T-helper 2 cell (primary cell): ENCODE measurements around the gene FGG.
A peak's percentile ranks its signal among the peaks of the same experiment; 100 is the strongest.

ENCODE experiments used
- DNase-seq, 5 experiments: peaks; one replicate each; pipeline versions ENCODE4 v3.0.0 to v3.0.0-alpha.2; 2012 to 2022
- total RNA-seq, 2 donors: gene quantifications; one replicate each; lab custom pipeline; 2026; lab: John Stamatoyannopoulos, UW

The FGG gene
- total RNA-seq, result 0 to 0.07 reads per million in 2 donors

DNA sequence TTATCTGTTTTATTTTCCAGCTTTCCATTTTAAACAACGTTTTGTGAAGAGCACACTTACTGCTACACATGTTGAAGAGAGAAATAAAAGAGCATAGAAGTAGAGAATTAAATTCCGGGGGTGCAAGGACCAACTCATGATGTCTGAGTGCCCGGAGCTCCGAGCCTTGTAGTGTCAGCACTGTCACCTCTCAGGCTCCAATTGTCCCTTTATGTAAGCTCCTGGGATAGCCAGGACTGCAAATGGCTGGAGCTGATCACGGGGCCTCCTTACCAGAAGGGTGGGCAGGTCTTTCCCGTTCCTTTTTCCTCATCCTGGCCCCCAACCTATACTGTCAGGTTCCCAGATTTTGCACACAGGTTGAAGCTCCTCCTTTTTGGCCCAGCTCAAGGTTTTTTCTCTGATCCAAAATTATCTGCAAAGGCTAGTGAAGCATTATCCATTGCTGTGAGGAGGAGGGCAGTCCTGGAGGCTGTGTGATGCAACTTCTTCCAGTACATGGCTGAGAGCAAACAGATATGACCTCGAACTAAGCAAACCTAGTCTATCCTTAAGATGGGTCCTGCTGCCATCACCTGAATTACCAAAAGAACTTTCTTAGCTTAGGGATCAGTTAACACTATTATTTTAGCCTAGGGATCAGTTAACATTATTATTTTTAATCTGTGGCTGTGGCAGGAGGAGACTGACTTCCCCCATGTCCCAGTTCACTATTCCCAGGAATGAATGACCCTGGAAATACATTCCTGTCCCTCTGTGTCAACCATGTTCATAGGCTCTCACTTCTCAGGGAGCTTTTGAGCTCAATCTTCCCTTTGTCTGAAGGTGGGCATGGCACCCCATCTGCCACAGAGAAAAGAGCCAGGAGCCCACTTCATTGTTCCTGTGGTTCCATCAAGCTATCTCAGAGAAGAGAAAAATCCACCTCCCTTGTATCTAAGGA lies at the start of gene FGG:
Gene FGG (minus strand): TSS at position 185 of the 943 bp plus-strand sequence. CDS start 47 bp downstream, at position 138.
- DNase-seq, result no peak

GRCh38 chr4:154660052-154660451 lies 47.6 kb upstream of the FGG start:
- DNase-seq, result no peak

DNA sequence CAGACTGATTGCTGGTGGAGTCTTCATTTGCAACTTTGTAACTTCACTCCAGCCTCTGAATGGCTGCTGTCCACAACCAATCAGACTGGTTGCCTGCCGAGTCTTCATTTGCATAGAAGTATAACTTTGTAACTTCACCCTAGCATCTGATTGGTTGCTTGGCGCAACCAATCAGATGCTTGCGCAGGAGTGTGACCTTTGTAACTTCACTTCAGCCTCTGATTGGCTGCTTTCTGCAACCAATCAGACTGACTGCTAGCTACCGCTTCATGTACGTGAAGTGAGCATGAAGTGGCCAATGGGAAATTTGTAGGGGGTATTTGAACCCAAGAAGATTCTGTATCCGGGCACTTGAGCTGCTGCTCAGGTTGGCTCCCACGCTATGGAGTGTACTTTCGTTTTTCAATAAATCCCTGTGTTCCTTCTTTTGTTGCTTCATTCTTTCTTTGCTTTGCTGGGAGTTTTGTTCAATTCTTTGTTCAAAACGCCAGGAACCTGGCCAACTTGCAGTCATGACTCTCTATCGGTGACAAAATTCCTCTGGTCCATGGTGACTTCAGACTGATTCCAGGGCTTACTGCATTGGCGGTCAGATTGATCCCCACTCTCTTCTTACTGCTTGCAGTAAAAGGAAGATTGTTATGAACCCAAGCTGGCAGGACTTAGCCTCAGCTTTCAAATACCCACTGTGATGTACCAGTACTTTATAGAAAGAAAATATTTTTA lies 46.4 kb upstream of the FGG start:
- no peak for DNase-seq

DNA sequence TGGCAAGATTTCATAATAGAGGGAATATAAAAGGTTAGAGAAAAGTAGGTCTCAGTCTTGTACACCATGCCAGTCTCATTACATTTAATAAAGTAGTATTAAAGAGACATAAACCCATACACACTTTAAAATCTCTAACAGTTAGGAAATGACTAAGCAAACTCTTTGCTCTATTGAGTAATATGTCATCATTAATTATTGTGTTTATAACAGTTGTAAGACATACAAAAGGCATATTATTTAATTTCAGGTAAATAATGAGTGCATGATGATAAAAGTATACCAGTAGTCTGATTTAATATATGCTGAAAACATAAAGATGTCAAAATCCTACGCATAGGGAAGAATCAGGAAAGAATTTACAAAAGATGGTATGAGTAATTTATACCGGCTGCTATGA lies 31.0 kb upstream of the FGG start:
- DNase-seq, result no peak

DNA sequence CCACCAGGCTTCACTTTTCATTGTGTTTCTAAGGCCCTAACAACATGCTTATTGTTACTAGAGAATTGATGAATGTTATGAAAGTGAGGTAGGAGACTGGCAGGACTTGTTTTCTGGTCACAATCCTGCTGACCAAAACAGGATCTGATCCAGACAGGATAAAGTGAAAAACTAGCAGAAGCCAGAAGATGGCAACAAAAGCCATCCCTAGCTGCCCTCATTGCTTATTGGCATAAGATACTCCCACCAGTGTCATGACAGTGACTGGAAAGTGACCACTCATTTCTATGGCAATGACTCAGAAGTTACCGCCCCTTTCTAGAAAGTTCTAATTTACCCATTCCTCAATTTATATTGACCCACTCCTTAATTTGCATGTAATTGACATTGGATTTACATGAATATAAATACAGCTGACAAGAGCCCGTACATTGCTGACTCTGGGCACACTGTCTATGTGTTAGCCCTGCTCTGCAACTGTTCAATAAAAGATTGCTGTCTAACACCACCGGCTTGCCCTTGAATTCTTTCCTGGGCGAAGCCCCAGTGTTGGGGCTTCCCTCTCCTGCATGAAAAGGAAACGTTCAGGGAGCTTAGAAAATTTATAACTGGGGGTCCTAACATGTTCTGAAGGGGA lies 30.0 kb upstream of the FGG start:
- no peak for DNase-seq

DNA sequence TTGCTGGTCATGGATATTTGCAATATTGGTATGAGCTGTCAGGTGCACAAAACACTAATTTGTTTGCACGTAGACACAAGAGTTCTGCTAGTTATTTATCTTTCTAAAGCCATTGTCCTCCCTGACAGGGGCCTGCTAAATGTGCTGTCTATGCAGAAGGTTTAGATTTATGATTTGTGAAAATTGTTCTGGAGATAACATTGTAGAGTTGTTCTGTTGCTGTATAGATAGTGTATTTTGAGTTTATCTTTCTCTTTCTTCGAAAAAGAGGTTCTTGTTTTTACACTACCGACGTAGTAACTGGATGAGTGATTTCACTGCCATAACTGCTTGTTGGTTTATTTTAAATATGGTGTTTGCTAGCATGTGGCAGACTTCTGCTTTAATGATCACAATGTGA lies 28.5 kb upstream of the FGG start:
- no peak for DNase-seq

GRCh38 chr4:154634058-154634457 lies 21.6 kb upstream of the FGG start:
- DNase-seq, result no peak

DNA sequence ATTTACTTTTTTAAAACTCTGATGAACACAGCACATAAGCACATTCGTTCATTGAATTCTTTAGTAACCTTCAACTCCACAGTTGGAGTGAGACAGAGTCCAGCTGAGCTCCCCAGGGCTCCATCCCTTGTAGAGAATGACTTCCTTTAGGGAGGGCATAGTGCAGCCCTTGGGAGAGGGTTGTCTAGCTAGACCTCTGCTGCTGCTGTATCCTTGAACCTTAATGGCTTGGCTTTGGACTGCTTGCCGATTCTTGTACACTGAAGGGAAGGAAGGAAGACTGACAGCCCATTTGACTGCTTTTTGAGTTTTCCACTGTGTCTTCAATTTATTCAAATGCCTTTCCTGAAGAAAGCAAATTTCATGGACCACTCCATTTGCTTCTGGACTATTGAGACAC lies 19.4 kb upstream of the FGG start:
- no peak for DNase-seq

GRCh38 chr4:154630324-154630723 lies 17.9 kb upstream of the FGG start:
- DNase-seq, result no peak

DNA sequence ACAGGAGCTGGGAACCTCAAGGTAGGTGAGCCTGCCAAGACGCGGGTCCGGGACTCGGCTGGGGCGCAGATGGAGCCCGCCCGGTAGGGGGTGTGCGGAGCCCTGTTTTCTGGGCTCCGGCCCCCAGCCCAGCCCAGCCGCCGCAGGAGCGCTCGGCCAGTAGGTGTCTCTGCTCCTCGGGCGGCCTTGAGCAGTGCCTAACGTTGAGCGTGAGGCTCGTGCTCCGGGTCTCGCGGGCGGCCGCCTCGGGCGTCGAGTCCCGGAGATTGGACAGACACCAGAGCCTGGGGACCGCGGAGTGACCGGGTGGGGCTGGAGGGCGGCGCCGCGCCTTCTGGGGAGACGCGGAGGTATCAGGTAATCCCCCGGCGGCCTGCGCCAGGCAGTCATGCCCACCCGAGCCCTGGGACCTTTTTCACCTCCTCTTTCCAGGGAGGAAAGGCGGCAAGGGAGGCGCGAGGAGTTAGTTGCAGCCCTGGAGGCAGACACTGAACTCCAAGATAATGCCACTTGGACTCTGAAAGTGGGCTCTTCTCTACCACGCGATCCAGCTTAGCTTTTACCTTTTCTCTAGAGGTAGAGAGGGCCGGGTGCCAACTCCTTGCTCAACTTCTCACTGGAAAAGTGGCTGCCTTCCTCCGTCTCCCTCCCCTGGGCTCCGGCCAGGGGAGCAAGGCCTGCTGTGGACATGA lies 14.5 kb upstream of the FGG start:
- peak in 2 of 5 experiments; percentile 1 to 46 for DNase-seq

GRCh38 chr4:154625971-154626370 lies 13.5 kb upstream of the FGG start:
- no peak for DNase-seq

- DNase-seq, result no peak
Measured at GRCh38 chr4:154623995-154624394, 11.5 kb upstream of the FGG start.

DNA sequence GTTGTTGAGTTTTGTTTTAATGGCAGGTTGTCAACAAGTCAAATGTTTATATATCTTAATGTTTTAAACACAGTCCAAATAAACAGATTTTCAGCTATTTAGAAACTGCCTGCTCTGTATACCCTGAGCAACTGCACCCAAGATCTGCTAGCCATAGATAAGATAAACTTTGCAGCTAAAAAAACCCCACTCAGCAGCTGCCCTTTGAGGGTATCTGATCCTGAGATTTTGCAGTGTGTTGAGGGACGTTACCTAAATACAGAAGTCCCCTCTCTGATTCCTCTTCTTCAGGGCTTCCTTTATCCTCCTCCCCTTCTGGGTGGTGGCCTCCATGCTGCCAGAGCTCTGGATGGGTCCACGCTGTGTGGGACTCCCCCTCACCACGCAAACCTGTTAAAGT lies 11.0 kb upstream of the FGG start:
- DNase-seq, result no peak

DNA sequence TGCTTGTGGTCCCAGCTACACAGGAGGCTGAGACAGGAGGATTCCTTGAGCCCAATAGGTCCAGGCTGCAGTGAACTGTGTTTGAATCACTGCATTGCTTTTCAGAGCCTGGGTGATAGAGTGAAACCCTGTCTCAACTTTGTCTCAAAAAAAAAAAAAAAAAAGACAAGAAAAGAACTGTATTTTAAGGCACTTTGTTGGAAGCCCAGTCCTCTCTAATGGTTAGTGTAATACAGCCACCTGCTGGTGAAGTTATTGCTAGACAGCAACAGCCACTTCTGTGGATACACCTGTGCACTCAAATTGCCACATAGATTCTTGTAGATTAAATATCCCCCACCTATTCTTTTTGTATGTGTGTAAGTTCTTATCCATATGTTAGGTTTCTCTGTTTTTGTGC lies 10.1 kb upstream of the FGG start:
- peak in 2 of 5 experiments; percentile 3 to 42 for DNase-seq

DNA sequence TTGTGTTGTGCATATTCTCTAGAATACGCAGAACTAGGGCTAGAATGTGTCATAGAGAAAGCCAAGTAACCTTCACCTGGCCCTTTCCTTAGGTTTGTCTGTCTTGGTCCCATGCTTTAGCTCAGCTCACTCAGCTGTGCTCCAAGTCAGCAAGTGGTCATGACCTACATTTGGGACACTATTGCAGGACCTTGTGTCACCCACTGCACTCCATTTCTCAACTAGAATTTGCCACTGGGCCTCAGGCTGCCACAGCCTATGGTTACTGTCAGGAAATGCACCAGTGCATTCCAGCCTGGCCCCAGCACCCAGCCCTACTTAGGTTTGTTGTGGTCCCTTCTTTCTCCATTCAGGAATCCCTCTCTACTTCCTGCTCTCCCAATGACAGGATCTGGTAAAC lies 7.7 kb upstream of the FGG start:
- no peak for DNase-seq

DNA sequence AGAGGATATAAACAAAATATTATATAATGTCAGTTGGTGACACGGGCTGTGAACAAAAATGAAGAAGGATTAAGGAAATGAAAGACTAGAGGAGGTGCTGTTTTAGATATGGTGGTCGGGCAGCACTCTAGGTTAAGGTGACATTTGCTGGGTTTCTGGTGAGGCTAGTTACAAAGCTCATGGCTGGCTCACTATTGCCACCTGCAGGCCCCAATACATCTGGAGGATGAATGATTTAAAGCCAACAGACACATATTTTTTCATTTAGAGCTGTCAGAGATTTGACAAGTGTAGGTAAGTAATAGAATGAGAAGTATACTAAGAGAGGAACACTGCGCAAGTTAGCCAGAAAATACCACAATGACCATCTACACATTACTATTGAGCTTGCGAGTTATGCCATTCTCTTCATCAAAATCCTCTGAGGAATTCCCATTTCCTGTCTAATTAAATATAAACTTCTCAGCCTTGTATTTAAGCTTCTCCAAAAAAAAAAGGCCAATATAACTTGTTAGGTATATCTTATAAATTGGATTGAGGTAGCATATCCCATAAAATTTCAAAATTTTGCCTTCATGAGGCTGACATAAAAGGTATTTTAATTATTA lies 6.4 kb upstream of the FGG start:
- DNase-seq, result peak in 3 of 5 experiments; percentile 2 to 58 (median 10)

- no peak for DNase-seq
Measured at GRCh38 chr4:154617820-154618317, 5.4 kb upstream of the FGG start.

GRCh38 chr4:154616731-154617130 lies 4.3 kb upstream of the FGG start:
- peak in 1 of 5 experiments; percentile 31 for DNase-seq

- no peak for DNase-seq
Measured at GRCh38 chr4:154616287-154616686, 3.8 kb upstream of the FGG start.

GRCh38 chr4:154615211-154615610 lies 2.8 kb upstream of the FGG start:
- DNase-seq, result no peak

- DNase-seq, result no peak
Measured at GRCh38 chr4:154614306-154614705, 1.9 kb upstream of the FGG start.

GRCh38 chr4:154611833-154612232 lies 623 bp downstream of the FGG start:
- no peak for DNase-seq
